ENCODE results near the gene BSPRY. TPM values are rescaled to one million over a fixed set of nuclear protein-coding genes. Genes with fewer than 3 reads are reported as not detected.
A peak's percentile ranks its signal among the peaks of the same experiment; 100 is the strongest.

Gene BSPRY
- total RNA-seq = 1 to 10 TPM in 1 of 2 donors, under 1 TPM in 1; 0.48 to 3.8 TPM

- Histone ChIP-seq H3K4me1 (peaks cover 0 to 11% of the 10 kb centered on the region in 2 donors), H3K9me3 (no peaks in the 10 kb centered on the region), H3K27me3 (no peaks in the 10 kb centered on the region), H3K36me3 (no peaks in the 10 kb centered on the region), H3K4me3 (peak within 1 kb of the TSS; percentile 49 to 59), H3K27ac (peak within 1 kb of the TSS in 1 of 2 donors; percentile 8)
- DNase-seq (ENCODE audit: low spot score) = no peak
- TF ChIP-seq, protein P1, sequence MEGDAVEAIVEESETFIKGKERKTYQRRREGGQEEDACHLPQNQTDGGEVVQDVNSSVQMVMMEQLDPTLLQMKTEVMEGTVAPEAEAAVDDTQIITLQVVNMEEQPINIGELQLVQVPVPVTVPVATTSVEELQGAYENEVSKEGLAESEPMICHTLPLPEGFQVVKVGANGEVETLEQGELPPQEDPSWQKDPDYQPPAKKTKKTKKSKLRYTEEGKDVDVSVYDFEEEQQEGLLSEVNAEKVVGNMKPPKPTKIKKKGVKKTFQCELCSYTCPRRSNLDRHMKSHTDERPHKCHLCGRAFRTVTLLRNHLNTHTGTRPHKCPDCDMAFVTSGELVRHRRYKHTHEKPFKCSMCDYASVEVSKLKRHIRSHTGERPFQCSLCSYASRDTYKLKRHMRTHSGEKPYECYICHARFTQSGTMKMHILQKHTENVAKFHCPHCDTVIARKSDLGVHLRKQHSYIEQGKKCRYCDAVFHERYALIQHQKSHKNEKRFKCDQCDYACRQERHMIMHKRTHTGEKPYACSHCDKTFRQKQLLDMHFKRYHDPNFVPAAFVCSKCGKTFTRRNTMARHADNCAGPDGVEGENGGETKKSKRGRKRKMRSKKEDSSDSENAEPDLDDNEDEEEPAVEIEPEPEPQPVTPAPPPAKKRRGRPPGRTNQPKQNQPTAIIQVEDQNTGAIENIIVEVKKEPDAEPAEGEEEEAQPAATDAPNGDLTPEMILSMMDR (IDR thresholded peaks at IDR 0.05) = no peak
Observed at GRCh38 chr9:113349445-113350094, at the start of gene BSPRY. BSPRY (plus strand) TSS chr9:113349541; CDS start chr9:113349580, 39 bp downstream.

DNA sequence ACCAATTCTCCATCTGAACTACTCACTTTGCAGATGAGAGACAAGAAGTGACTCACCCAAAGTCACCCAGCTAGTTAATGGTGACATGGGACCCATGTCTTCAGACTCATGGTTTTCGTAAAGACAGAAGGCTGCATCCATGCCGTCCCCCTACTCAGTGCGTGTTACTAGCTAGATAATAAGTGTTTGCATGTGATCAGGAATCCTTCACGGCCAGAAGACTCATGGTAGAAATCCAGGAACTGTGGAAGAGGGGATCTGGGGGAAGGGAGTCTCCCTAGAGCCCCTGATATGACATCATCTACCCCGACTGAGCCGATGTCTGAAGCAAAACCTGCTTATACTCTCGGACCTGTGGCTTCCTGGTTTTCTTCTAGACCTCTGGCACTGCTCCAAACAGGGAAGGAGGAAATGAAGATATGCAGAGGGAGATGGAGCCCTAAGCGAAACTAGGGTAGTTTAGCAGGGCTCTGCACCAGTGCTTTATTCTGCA is 49.5 kb upstream of the BSPRY start:
- H3K27ac ChIP-seq = no peak overlapping the region
- no peaks in the 10 kb centered on the region for H3K27me3 ChIP-seq
- TF ChIP-seq, protein P1 (IDR thresholded peaks at IDR 0.05) = no peak
- no peaks in the 10 kb centered on the region for H3K9me3 ChIP-seq
- no peak for DNase-seq (ENCODE audit: low spot score)
- H3K4me3 ChIP-seq = no peak overlapping the region
- H3K36me3 ChIP-seq = no peaks in the 10 kb centered on the region
- H3K4me1 ChIP-seq = no peaks in the 10 kb centered on the region

GRCh38 chr9:113301548-113301947 is 47.8 kb upstream of the BSPRY start:
- no peak overlapping the region for H3K27ac ChIP-seq
- no peak for DNase-seq (ENCODE audit: low spot score)
- H3K9me3 ChIP-seq = no peaks in the 10 kb centered on the region
- no peaks in the 10 kb centered on the region for H3K36me3 ChIP-seq
- TF ChIP-seq, protein P1 (IDR thresholded peaks at IDR 0.05) = no peak
- no peak overlapping the region for H3K4me3 ChIP-seq
- no peaks in the 10 kb centered on the region for H3K27me3 ChIP-seq
- no peaks in the 10 kb centered on the region for H3K4me1 ChIP-seq

- no peaks in the 10 kb centered on the region for H3K4me1 ChIP-seq
- H3K27ac ChIP-seq = no peak within 1 kb of the TSS
- no peaks in the 10 kb centered on the region for H3K9me3 ChIP-seq
- H3K27me3 ChIP-seq = no peaks in the 10 kb centered on the region
- no peaks in the 10 kb centered on the region for H3K36me3 ChIP-seq
- DNase-seq (ENCODE audit: low spot score) = no peak
- H3K4me3 ChIP-seq = no peak within 1 kb of the TSS
- TF ChIP-seq, protein P1 (IDR thresholded peaks at IDR 0.05) = no peak
Observed at GRCh38 chr9:113302792-113303418, 46.4 kb upstream of the BSPRY start, which contains the start of gene RNF183. RNF183 (minus strand) TSS chr9:113303376; CDS start chr9:113298184, 5,192 bp downstream.

DNA sequence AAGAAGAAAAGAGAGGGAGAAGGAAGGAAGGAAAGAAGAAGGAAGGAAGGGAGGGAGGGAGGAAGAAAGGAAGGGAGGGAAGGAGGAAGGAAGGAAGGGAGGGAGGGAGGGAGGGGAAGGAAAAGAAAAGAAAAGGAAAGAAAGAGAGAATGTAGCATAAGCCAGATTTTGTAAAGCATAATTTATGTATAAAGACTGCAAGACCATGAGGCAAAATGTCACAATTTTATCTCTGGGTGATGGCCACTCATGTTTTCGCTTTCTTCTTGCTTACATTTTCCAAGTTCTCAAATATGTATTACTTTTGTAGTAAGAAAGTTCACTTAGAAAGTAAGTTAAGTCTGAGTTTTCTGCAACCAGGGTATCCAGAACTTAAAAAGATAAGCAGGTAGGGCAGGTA is 42.8 kb upstream of the BSPRY start:
- Histone ChIP-seq H3K27me3 (no peaks in the 10 kb centered on the region), H3K4me3 (no peak overlapping the region), H3K27ac (no peak overlapping the region), H3K4me1 (no peaks in the 10 kb centered on the region), H3K36me3 (no peaks in the 10 kb centered on the region), H3K9me3 (no peaks in the 10 kb centered on the region)
- TF ChIP-seq, protein P1 (IDR thresholded peaks at IDR 0.05) = no peak
- no peak for DNase-seq (ENCODE audit: low spot score)

All from right atrium auricular region (tissue), 2 donors.